Sciatic nerve (tissue), 2 donors: Measurements from ENCODE around the gene MS4A10. TPM values are rescaled to one million over a fixed set of nuclear protein-coding genes. Genes with fewer than 3 reads are reported as not detected.
A peak's percentile ranks its signal among the peaks of the same experiment; 100 is the strongest.

Experiments
- ATAC-seq: fragments of 200-7000 bp; cut with Tn5 transposase; one replicate; pipeline ENCODE4 v1.9.1; 2020; ENCODE audit warnings: mild to moderate bottlenecking, moderate library complexity
- DNase-seq: peaks from one replicate; pipeline ENCODE4 v3.0.0-alpha.2; 2020; ENCODE audit warnings: low spot score
- intact Hi-C: fragments of 100-400 bp; cut with DNase I; formaldehyde crosslinking; loops from one replicate; pipeline ENCODE4 v1.14.2; 2022
- total RNA-seq: library from RNA; stranded (reverse); fragmentation: NEBNext Ultra II Directional; extraction: Animal tissue kit (Norgen Biotek cat#: 25700); gene quantifications from one replicate; pipeline ENCODE4 v1.2.1, GENCODE V29; 2021
- donor health status: DM: no; HTN: no; CAD: no.
- donor health status: DM: no; HTN: no; CAD: no.

The MS4A10 gene
- total RNA-seq, 1 donor from 2014 or later, result not detected

DNA sequence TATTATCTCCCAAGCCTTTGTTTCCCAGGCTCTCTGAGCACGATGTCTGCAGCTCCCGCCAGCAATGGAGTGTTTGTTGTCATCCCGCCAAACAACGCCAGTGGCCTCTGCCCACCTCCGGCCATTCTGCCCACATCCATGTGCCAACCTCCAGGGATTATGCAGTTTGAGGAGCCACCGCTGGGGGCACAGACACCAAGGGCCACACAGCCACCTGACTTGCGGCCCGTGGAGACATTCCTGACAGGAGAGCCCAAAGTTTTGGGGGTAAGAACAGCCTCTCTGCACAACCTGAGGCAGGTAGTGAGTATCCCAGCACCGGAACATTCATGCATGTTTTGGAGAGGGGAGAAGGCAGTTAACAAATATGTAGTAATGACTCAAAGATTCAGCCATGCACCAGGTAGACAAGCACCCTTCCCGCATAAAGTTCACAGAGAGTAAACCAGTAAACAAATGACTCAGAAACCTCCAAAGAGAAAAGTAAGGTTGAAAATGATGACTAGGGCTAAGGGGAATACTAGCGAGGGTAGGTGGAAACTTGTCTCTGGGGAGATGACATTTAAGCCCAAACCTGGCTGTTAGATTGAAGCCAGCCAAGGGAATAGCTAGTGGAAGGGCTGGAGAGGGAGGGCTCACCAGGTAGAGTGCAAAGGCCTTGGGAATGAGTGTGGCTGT lies 21.3 kb upstream of the MS4A10 start:
- DNase-seq (no peak), ATAC-seq (no peak)
- intact Hi-C loops, result no loop called here

DNA sequence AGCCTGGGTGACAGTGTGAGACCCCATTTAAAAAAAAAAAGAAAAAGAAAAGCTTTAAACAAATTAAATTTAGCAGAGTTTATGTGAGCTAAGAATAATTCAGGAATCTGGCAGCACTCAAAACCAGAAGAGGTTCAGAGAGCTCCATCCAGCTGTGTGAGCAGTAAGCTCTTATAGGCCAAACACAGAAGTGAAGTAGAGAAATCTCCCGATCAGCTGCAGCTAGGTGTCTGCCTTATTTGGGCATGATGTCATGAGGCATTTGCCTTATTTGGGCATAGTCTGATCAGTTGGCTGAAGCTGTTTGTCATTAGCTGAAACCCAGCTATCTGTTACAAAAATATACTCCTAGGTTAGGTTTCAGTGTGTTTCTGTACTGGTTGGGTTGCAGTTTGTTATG lies 20.3 kb upstream of the MS4A10 start:
- no peak for DNase-seq
- no peak for ATAC-seq
- intact Hi-C loops, result no loop called here

DNA sequence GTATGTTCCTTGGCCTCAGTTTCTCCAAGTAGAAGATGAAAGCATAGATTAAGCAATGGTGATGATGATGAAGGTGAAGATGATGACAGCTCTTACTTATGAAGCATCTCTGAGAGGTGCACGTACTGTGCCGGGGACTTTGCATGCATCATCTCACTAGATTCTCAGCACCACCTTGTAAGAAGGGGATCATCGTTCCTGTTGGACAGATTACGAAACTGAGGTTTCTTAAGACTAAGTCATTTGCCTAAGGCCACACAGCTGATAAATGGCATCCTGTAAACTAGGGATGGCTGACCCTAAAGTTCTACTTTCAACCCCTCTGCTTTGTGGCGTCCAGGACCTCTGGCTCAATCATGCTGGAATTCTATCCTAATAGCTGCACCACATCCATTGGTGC lies 19.8 kb upstream of the MS4A10 start:
- ATAC-seq (no peak), DNase-seq (no peak)
- intact Hi-C loops, result no loop called here

DNA sequence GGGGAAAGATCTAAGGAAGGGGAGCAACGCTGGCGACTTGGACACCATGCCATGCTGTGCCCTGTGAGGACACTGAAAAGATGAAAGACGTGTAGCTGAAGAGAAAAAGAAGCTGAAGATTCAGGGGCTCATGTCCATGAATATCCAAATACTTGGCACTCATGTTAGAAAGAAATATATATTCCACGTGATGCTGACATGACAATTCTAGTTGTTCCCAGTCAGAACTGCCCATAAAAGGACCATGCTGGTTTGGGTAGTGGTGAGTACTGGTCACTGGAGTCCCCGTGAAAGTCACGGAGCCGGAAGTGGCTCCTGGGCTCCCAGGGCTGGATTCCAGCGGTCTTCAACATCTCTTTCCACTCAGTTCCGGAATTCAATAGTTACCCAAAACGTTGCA lies 18.6 kb upstream of the MS4A10 start:
- intact Hi-C loops, result no loop called here
- no peak for DNase-seq
- no peak for ATAC-seq

DNA sequence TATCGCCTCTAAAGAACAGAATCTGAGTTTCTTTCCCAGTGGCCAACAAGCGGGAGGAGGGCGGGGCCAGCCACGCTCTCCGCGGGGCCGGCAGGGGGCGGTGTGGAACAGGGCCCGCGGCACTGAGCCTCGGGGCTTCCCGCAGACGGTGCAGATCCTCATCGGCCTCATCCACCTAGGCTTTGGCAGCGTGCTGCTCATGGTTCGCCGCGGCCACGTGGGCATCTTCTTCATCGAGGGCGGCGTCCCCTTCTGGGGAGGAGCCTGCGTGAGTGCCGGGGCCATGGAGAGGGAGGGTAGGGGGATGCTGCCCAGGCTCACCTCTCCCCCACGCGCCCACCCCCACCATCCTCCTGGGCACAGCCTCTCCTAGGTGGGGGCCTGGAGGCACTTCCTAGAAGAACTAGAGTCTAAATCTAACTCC lies 17.7 kb upstream of the MS4A10 start:
- DNase-seq, result no peak
- intact Hi-C loops, result no loop called here
- ATAC-seq, result no peak

DNA sequence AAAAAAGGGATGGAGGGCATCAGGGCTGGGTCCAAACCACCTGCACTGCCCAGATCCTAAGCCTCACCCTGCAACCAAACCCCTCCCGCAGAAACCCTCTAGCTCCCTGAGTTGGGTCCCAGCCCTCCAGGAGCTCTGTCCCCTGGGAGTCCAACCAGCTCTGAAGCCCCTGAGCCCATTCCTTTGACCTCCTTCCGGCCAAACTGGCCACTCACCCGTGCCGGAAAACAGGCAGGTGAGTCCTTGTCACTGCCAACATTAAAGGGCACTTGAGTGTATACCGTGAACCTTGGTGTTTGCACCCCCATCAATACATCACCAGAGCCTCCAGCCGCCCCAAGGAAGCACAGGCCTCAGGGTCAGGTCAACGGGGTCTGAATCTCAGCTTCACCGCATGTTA lies 16.9 kb upstream of the MS4A10 start:
- ATAC-seq (no peak), DNase-seq (no peak)
- intact Hi-C loops, result no loop called here

DNA sequence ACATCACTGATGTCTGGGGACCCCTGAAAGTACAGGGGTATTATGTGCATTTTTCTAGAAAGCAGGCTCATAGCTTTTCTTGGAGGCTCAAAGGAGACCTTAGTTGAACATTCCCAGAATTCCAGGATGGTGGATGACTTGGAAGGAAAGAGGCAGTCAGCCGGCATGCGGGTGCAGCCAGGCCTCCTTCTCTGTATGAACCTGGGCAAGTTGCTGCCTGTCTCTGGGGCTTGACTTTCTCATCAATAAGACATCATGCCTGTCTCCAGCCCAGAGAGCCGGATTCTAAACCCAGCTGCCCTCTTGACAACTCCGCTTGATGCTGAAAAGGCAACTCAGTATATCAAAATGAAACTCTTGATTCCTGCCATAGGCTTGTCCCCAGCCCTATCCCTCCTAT lies 15.9 kb upstream of the MS4A10 start:
- no peak for ATAC-seq
- intact Hi-C loops, result no loop called here
- DNase-seq, result no peak

DNA sequence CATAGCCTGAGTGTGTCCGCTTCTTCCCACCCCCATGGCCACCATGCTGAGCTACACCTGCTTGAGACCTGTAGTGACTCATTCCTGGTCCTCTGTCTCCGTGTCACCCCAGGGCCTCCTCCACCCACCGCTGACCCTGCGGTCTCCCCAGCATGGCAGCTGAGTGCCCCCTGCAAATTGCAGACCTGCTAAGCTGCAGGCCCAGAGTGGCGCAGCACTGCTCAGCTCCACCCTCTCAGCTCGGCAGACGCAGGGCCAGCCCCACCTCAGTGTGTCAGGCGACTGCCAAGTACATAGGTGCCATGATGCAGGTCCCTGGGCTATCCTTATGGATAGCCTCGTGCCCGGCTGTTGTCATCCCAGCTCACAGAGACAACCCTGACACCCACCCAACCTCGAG lies 15.3 kb upstream of the MS4A10 start:
- no peak for DNase-seq
- ATAC-seq, result no peak
- intact Hi-C loops, result no loop called here

DNA sequence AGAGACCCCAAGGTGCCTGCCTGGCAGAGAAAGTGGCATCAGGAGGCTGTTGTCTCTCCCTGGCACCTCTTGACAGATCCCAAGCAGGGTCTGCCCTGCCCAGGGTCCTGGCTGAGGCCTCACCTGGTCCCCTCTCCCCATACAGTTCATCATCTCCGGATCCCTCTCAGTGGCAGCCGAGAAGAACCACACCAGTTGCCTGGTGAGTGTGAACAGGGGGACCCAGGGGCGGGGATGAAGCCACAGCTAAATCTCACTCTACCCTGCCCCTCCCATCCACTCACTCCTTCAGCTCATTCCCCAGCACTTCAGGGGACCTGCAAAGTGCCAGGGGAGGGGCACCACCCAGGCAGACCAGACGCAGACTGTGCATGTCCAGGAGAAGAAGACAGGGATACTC lies 14.0 kb upstream of the MS4A10 start:
- intact Hi-C loops, result no loop called here
- ATAC-seq (no peak), DNase-seq (peak; percentile 38)

DNA sequence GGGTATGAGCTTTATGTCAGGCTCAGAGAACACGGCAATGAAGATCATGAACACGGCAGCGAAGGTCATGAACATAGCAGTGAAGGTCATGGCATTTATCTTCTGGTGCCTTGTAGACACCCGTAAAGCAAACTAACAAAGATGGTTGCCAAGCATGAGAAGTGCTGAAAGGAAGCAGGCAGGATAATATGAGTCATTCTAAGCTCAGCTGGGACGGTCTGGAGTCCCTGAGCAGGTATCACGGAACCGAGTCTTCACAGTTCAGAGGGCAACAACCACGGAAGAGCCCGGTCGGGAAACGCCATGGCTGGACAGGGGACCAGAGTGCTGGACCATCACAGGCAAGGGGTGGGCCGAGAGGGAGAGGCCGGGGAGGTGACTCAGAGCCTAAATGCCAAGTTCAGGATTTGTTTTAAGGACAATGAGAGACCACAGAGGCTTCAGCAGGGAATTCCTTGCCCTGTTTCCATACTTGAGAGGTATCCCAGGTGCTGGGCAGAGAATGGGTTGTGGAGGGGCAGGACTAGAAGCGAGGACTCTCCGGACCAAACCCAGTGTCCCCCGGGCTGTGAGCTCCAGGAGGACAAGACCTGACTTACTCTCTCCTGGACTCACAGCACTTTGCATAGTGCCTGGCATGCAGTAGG lies 13.1 kb upstream of the MS4A10 start:
- ATAC-seq (no peak), DNase-seq (peak; percentile 41)
- intact Hi-C loops, result no loop called here

DNA sequence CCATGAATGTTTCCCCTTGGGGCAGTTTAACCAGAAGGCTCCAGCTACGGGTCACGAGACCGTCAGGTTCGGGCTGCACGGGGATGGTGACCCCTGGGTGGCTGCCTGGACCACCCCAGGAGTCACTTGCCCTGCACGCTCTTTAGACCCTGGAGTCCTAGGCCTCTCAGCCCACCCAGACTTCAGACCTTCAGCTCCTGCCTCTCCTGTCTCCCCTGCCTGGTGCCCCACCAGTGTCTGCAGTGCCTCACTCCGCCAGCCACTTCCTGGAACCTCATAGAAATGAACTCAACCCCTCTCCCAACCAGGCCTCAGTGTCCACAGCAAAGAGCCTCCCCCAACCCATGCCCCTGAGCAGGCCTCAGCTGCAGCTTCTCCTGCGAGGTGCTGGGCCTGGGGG lies 12.5 kb upstream of the MS4A10 start:
- no peak for ATAC-seq
- DNase-seq, result peak; percentile 43
- intact Hi-C loops, result no loop called here

DNA sequence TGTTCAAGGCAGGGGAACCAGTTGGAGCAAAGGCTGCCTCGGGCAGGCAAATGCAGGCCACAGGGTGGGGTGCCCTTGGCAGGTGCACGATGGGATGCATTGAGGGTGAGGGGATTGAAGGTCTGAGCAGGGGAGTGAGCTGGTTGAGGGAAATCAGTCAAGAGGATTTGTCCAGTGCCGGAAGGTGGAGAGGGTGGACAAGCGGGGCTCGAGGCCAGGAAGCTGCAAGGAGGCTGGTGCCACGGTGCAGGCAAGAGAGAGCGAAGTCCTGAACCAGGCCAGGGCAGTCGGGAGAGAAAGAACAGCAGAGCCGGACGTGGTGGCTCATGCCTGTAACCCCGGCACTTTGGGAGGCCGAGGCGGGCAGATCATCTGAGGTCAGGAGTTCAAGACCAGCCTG lies 10.4 kb upstream of the MS4A10 start:
- ATAC-seq, result no peak
- intact Hi-C loops, result no loop called here
- peak; percentile 53 for DNase-seq

DNA sequence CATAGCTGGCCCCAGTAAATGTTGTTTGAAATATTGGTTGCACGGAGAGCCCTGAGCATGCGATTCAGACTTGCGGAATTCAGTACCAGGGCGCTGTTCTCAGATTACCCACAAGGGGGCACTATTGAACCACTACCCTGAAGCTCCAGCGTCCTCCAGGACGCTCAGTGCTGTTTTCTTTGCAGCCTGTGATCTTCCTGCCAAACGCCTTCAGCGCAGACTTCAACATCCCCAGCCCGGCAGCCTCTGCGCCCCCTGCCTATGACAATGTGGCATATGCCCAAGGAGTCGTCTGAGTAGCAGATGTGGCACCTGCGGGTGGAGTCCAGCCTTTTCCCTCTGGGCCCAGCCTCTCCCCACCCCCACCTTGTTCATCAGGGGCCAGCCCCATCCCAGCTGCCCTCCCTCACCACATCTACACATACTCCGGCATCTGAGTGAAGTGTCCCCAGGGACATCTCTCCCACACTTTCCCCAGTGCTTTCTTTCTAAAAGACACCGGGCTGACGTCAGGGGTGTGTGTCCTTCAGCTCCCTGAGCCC lies 9.6 kb upstream of the MS4A10 start:
- peak; percentile 94 for ATAC-seq

DNA sequence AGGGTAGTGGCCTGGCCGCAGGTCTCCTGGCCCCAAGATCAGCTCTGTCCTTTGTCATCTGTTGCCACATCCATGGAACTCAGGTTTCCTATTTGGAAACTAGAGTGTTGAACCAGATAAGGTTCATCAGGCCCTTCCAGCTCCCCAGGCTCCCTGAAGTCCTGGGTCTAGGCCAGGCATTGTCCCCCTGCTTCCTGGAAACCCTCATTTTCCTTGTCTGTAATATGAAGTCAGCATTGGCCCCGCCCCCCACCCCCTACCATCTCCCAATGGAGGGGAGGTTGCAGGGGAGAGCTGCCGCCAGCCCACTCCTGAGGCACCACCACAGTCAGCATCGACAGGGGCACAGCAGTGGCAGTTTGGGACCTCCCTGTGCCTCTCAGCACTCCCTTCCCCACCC lies 9.0 kb upstream of the MS4A10 start:
- intact Hi-C loops, result no loop called here
- DNase-seq, result peak; percentile 42

More for the DNA sequence above, 9.6 kb upstream of the MS4A10 start:
- peak; percentile 90 for DNase-seq
- intact Hi-C loops, result no loop called here

DNA sequence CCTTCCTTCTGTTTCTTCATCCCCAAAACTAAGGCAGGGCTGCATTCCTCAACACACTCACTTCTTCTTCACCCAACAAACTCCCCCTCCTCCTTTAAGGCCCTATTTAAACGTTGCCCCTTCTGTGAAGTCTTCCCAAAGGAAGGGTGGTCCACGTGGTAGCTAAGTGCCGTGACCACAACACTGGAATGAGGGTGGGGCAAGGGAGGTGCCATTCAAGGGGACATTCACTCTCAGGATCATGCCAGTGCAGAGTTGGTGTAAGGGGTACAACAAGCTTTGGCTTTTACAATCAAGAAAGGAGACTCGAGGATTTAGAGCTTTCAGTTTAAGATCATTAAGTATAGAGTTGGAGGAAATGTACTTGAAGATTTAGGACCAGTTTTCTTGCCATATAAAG lies 8.0 kb upstream of the MS4A10 start:
- no peak for ATAC-seq
- peak; percentile 27 for DNase-seq
- intact Hi-C loops, result no loop called here

More for the DNA sequence above, 9.0 kb upstream of the MS4A10 start:
- ATAC-seq, result no peak

DNA sequence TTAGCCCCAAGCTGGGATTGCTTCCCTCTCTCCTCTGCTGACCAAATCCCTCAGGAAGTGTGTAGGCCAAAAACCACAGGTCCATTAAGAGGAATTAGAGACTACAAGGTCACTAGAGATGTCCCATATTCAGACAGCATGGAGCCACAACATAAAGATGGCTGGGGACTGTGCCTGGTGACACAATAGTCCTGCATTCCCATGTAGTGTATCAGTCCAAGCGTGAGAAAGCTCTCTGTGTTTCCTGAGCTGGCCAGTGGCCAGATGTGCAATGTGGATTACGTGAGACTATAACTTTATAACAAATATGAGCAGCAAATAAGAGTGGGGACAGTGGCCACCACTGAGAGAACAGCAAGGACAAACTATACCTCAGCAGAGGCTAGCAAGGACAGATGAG lies 7.6 kb upstream of the MS4A10 start:
- ATAC-seq, result no peak
- intact Hi-C loops, result no loop called here
- DNase-seq, result peak; percentile 37

DNA sequence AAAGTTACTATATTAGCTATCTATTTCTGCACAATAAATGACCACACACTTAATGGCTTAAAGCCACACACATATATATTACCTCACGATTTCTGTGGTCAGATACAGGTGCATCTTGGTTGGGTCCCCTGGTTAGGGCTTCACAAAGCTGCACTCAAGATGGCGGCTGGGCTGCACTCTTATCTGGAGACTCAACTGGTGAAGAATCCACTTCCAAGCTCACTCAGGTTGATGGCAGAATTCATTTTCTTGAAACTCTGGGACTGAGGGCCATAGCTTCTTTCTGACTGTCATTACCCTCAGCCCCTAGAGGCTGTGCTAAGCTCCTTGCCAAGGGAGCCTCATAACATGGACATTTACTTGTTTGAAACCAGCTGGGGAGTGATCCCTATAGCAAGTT lies 5.1 kb upstream of the MS4A10 start:
- ATAC-seq (no peak), DNase-seq (peak; percentile 40)
- intact Hi-C loops, result no loop called here

DNA sequence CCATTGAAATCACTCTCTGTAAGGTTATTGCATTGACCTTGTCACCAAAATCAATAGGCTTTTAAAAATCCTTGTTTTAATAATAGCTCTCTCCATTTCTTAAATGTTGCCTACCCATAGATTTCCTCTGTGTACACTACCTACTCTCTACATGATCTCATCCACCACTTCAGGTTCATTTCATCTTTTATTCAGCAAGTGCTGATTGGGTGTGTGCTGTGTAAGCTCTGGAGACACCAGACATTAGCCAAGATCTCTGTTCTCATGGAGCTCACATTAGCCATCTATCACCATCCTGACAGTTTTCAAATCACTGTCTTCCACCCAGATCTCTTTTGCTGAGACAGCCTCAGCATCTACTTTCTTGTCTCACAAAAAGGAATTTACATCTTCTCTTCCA lies 4.4 kb upstream of the MS4A10 start:
- intact Hi-C loops, result no loop called here
- DNase-seq (no peak), ATAC-seq (no peak)

DNA sequence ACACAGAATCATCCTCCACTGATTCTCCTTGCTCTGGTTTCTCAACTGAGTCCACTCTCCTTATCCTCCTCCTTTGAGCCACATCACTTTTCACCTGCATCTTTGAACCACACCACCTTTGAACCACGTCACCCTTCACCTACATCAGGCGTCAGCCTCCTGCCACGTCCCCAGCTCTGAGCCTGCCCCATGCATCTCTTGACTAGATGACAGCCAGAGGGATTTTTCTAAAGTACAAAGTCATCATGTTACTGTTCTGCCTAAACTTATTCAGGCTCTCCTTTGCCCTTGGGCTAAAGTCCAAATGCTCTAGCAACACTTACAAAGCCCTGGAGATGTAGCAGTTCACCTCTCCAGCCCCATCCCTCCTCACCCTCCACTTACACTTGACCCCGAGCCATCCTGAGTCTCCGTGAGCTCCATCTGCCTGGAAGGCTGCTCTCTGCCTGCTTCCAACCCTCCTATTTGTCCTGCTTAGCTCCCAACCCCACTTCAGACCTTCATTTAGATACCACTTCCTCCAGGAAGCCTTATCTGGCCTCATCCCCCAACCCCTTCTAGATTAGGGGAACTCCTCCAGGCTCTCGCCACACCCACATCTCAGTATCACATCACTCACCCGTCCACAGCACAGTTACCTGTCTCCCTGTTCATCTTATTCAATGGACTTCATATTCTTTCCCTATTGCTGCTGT lies 3.7 kb upstream of the MS4A10 start:
- DNase-seq (no peak), ATAC-seq (no peak)
- intact Hi-C loops, result no loop called here

DNA sequence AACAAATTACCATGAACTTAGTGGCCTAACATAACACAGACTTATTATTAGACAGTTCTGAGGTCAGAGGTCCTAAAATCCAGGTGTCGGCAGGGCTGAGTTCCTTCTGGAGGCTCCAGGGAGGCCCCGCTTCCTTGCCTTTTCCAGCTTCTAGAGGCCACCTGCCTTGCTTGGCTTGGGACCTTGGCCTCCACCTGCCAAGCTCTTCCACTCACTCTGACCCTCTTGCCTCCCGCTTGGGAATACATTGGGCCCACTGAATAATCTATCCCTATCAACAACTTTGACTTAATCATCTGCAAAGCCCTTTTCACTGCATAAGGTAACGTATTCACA lies 3.2 kb upstream of the MS4A10 start:
- intact Hi-C loops, result no loop called here
- no peak for ATAC-seq
- DNase-seq, result no peak
